ENCODE measurements around the gene IGDCC3. TPM values are rescaled to one million over a fixed set of nuclear protein-coding genes. Genes with fewer than 3 reads are reported as not detected.

The IGDCC3 gene
- total RNA-seq, 1 experiment from 2014 or later = 0.32 TPM

- POLR2A ChIA-PET (ENCODE audit: low non-redundant PET) = interaction anchor here (0.6 to 0.7 kb wide), 4 partner anchors 8 to 66 kb away, joined by 4 to 9 read pairs (median 4); no protein-coding TSS in a partner anchor
- BruUV-seq (replicated peaks) = no TSS peak
- intact Hi-C loops (cut with micrococcal nuclease; ENCODE audit: unreplicated experiment) = no loop called here
These were observed 72.0 kb downstream of the IGDCC3 start for GRCh38 chr15:65305776-65306175.

GRCh38 chr15:65305150-65305758 is 72.5 kb downstream of the IGDCC3 start:
- peak overlapping the region; percentile 99 for H3K27ac ChIP-seq (ENCODE audit: low read depth, low read length, poor library complexity, severe bottlenecking)
- H3K4me1 ChIP-seq (ENCODE audit: insufficient read depth, low read length, poor library complexity, severe bottlenecking) = peaks cover 10% of the 10 kb centered on the region
- no peaks in the 10 kb centered on the region for H3K27me3 ChIP-seq (replicated peaks; ENCODE audit: insufficient read depth, low read depth, low read length, poor library complexity)
- H3K9me3 ChIP-seq (ENCODE audit: low read depth, low read length, poor library complexity, severe bottlenecking) = no peaks in the 10 kb centered on the region
- no TSS peak for BruUV-seq (replicated peaks)
- intact Hi-C loops (cut with micrococcal nuclease; ENCODE audit: unreplicated experiment) = no loop called here
- ChIA-PET CTCF (interaction anchor here (0.6 to 0.9 kb wide), 4 partner anchors 78 to 1397 kb away, joined by 4 to 11 read pairs (median 8); no protein-coding TSS in a partner anchor), POLR2A (ENCODE audit: low non-redundant PET) (interaction anchor here (0.5 to 1.4 kb wide), 23 partner anchors 7 to 1220 kb away, joined by 3 to 9 read pairs (median 4); partner anchors contain the start of genes CLPX, INTS14, PARP16 and RNU5A-1)
- no peak for DNase-seq (ENCODE audit: low spot score)
- H3K4me3 ChIP-seq (ENCODE audit: low read depth, low read length, poor library complexity, severe bottlenecking) = no peak overlapping the region
- TF ChIP-seq CTCF (conservative IDR thresholded peaks at IDR 0.05; ENCODE audit: low read depth, low read length) = no peak
- TF ChIP-seq EZH2 (IDR thresholded peaks at IDR 0.05; ENCODE audit: borderline replicate concordance, low read depth, low read length, poor library complexity, severe bottlenecking) = no peak
- no peaks in the 10 kb centered on the region for H3K36me3 ChIP-seq (ENCODE audit: insufficient read depth, low read length, poor library complexity, severe bottlenecking)

More at GRCh38 chr15:65305776-65306175, 72.0 kb downstream of the IGDCC3 start:
- Histone ChIP-seq H3K36me3 (ENCODE audit: insufficient read depth, low read length, poor library complexity, severe bottlenecking) (no peaks in the 10 kb centered on the region), H3K9me3 (ENCODE audit: low read depth, low read length, poor library complexity, severe bottlenecking) (no peaks in the 10 kb centered on the region), H3K4me1 (ENCODE audit: insufficient read depth, low read length, poor library complexity, severe bottlenecking) (peaks cover 10% of the 10 kb centered on the region), H3K27me3 (replicated peaks; ENCODE audit: insufficient read depth, low read depth, low read length, poor library complexity) (no peaks in the 10 kb centered on the region), H3K27ac (ENCODE audit: low read depth, low read length, poor library complexity, severe bottlenecking) (no peak overlapping the region), H3K4me3 (ENCODE audit: low read depth, low read length, poor library complexity, severe bottlenecking) (no peak overlapping the region)
- CTCF ChIA-PET = interaction anchor here (0.6 to 0.9 kb wide), 4 partner anchors 78 to 1397 kb away, joined by 4 to 11 read pairs (median 8); no protein-coding TSS in a partner anchor
- TF ChIP-seq CTCF (conservative IDR thresholded peaks at IDR 0.05; ENCODE audit: low read depth, low read length) (no peak), EZH2 (IDR thresholded peaks at IDR 0.05; ENCODE audit: borderline replicate concordance, low read depth, low read length, poor library complexity, severe bottlenecking) (no peak)
- DNase-seq (ENCODE audit: low spot score) = peak; percentile 62

GRCh38 chr15:65304381-65305149 is 73.2 kb downstream of the IGDCC3 start, which contains the start of gene RNU5B-1:
Gene RNU5B-1 (plus strand): TSS chr15:65304677.
- peak; percentile 96 for TF ChIP-seq CTCF (conservative IDR thresholded peaks at IDR 0.05; ENCODE audit: low read depth, low read length)
- TF ChIP-seq EZH2 (IDR thresholded peaks at IDR 0.05; ENCODE audit: borderline replicate concordance, low read depth, low read length, poor library complexity, severe bottlenecking) = no peak
- ChIA-PET CTCF (interaction anchor here (0.5 kb wide), 1 partner anchor 905 kb away, joined by 4 read pairs; no protein-coding TSS in a partner anchor), POLR2A (ENCODE audit: low non-redundant PET) (interaction anchor here (0.5 to 1.4 kb wide), 21 partner anchors 9 to 1220 kb away, joined by 3 to 9 read pairs (median 4); partner anchors contain the start of genes CLPX, INTS14, PARP16 and RNU5A-1)
- H3K36me3 ChIP-seq (ENCODE audit: insufficient read depth, low read length, poor library complexity, severe bottlenecking) = no peaks in the 10 kb centered on the region
- DNase-seq (ENCODE audit: low spot score) = peak; percentile 98
- peaks cover 10% of the 10 kb centered on the region for H3K4me1 ChIP-seq (ENCODE audit: insufficient read depth, low read length, poor library complexity, severe bottlenecking)
- no peaks in the 10 kb centered on the region for H3K27me3 ChIP-seq (replicated peaks; ENCODE audit: insufficient read depth, low read depth, low read length, poor library complexity)
- peak within 1 kb of the TSS; percentile 46 for H3K4me3 ChIP-seq (ENCODE audit: low read depth, low read length, poor library complexity, severe bottlenecking)
- no peaks in the 10 kb centered on the region for H3K9me3 ChIP-seq (ENCODE audit: low read depth, low read length, poor library complexity, severe bottlenecking)
- intact Hi-C loops (cut with micrococcal nuclease; ENCODE audit: unreplicated experiment) = loop anchor here (1.0 kb wide), 1 partner anchor 8 kb away; the partner anchor contains the start of gene RNU5A-1
- H3K27ac ChIP-seq (ENCODE audit: low read depth, low read length, poor library complexity, severe bottlenecking) = peak within 1 kb of the TSS; percentile 99
- BruUV-seq (replicated peaks) = TSS peak; percentile 99

Data from A673 (cell line).